HG03432 (cell line): ENCODE measurements around the gene ZNF277.

ENCODE experiments used
- ATAC-seq: cut with Tn5 transposase; IDR thresholded peaks from one replicate; pipeline ENCODE4 v1.9.1; 2021; ENCODE audit warnings: mild to moderate bottlenecking, moderate library complexity; ENCODE audit not compliant: unreplicated experiment

Gene ZNF277

GRCh38 chr7:112338786-112339185 is 132.3 kb downstream of the ZNF277 start:
- no peak for ATAC-seq

DNA sequence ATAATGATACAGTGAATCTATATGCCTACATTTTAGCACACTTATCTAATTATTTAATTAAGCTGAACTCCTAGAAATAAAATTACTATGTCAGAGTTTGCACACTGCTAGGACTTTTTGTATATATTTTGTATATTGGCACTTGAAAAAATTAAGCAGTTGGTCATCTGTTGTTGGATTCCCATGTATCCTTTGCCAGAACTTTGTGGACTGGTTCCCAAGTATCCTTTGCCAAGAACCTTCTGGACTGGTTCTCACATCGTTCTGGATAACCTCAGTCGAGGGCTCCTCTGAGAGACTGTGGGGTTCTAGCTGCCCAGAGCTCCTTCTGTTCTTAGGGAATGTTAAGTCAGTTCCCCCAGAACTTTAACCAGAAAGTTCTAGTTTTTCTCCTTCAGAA is 135.0 kb downstream of the ZNF277 start:
- no peak for ATAC-seq

DNA sequence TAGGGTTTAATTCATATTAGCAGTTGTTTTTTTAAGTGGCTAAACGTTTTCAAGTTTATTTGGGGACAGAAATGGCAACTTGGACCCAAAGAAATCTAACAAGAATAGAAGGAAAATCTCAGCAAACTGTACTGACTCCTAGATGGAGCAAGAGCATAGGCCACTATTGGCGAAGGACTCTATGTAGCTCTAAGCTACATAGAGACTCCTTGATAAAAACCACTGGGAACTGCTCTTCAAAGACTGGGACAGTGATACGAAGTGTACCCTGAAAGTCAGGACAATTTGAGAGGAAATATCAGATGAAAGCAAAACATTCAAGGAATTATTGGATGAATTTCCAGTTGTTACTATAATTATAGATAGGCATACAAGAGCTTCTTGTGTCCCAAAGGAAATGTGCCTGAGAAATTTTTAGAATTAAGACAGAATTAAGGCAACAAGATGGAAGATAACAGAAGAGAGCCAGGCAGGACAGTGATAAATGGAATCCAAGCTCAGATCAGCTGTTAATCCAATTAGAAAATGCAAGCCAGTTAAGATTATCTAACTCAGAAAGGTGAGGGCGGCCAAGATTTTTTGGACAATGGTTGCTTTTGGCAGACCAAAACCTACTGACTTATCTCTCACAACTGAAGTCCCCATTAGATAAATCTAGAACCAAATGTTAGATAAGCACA is 140.0 kb downstream of the ZNF277 start:
- ATAC-seq = no peak

- ATAC-seq = no peak
Observed at GRCh38 chr7:112347088-112347487, 140.6 kb downstream of the ZNF277 start.

DNA sequence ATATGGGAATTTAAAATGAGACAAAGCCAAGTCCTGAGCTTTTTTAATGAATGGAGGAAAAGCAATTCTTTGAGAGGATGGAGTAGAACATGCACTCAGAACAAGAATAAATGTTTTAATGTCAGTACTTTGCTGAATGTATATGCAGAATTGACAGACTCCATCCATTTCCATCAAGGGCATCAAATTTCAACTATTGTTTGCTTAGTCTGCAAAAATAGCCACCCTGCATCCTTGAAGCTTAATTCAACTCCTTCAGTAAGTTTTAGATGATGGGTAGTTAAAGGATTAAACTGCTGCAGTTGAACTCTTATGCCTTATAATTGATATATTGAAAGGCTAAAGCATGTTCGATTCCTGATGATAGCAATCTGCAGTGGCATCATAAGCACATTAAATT is 144.1 kb downstream of the ZNF277 start:
- ATAC-seq = no peak

GRCh38 chr7:112356596-112356995 is 150.1 kb downstream of the ZNF277 start:
- ATAC-seq = no peak

GRCh38 chr7:112357136-112357535 is 150.6 kb downstream of the ZNF277 start:
- no peak for ATAC-seq

- ATAC-seq = no peak
Observed at GRCh38 chr7:112358513-112358912, 152.0 kb downstream of the ZNF277 start.

- no peak for ATAC-seq
Observed at GRCh38 chr7:112359086-112359485, 152.6 kb downstream of the ZNF277 start.

GRCh38 chr7:112360681-112361080 is 154.2 kb downstream of the ZNF277 start:
- ATAC-seq = no peak

DNA sequence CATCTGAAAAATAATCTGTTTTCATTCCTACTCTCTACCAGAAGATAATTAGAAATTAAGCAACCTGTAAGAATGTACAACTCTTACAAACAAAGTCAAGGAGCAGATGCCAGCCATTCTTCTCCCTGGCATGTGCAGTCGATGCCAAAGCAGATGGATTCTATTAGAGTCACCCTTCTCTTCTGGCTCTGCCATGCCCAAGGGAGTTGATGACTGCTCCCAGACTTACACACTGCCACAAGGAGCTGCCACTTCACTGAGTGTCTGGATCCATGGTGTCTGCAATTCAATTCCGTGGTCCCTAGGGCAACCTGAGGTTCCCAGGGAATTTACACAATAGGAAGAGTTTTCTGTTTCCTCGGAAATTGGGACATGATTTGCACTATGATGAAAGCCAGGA is 154.7 kb downstream of the ZNF277 start:
- ATAC-seq = no peak

DNA sequence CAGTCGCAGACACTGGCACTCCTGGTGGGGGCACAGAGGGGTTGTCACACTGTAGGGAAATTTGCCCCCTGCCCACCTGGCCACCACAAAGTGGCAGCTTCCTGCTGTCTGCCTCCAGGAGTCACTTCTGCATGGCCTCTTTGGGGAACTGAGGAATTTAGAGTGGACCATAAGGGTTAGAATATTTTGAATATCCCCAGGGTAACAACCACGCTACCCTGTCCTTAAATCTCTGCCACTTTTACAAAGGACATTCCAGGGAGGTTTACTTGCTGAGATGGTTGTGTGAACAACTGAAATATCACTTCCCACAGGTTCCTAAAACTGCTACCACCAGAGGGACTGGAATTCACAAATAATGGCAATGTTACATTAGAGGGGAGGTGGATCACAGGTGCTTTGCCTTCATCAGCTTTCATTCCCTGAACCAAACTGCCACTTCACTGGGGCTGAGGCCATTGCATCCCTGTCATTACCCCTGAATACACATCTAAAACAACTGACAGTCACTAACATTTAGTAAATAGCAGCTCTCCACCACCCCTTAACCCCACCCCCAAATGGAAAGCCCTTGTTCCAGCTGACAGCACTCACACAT is 155.7 kb downstream of the ZNF277 start:
- ATAC-seq = no peak

DNA sequence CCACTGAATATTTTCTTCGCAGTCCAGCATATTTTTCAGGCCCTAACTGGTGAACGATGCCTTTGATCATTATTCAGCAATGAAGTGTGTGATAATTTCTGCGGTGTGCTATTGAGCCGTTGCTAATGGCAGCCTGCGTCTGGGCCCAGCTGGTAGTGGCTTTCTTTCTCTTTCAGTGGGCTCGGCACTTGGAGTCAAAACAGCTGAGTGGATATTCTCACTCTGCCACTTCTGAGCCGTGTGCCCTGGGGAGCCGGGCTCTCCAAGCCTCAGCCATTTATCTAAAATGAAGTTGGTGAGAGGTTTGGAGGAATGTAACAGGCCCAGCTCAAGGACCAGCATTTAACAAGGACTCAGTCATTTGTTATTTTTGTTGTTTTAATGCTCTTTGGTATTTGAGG is 156.2 kb downstream of the ZNF277 start:
- no peak for ATAC-seq

- ATAC-seq = no peak
Observed at GRCh38 chr7:112364388-112364787, 157.9 kb downstream of the ZNF277 start.

- ATAC-seq = no peak
Observed at GRCh38 chr7:112365551-112365950, 159.1 kb downstream of the ZNF277 start.

GRCh38 chr7:112366886-112367285 is 160.4 kb downstream of the ZNF277 start:
- ATAC-seq = no peak

DNA sequence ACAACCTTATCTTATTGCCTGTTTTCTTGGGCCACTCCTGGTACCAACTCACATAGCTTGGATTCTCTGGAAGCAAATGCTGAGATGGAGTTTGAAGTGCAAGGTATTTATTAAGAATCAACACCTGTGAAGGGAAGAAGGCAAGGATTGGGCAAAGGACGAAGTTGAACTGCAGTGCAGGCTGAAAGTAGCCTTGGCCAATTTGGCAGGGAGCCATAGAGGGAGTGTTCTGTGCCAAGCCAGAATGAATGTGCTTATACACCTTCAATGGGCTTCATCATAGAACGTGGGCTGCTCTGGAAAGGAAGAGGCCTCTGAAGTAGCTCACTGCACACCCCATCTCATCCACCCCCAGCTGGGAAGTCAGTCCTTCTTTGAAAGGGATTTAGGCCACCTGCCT is 163.9 kb downstream of the ZNF277 start:
- no peak for ATAC-seq

DNA sequence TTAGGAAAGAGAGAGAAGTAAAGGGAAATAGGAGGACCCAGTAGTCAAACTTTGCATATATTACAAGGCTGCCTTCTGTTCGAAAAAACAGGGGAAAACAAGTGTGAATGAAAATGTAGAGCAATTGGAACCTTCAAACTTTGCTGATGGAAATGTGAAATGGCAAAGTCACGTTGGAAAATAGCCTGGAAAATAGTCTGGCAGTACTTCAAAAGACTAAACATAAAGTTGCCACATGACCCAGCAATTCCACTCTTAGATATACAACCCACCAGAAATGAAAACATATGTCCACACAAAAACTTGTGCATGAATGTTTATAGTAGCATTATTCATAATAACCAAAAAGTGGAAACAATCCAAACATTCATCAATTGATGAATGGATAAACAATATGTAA is 165.2 kb downstream of the ZNF277 start:
- no peak for ATAC-seq

- no peak for ATAC-seq
Observed at GRCh38 chr7:112372101-112372500, 165.6 kb downstream of the ZNF277 start.

DNA sequence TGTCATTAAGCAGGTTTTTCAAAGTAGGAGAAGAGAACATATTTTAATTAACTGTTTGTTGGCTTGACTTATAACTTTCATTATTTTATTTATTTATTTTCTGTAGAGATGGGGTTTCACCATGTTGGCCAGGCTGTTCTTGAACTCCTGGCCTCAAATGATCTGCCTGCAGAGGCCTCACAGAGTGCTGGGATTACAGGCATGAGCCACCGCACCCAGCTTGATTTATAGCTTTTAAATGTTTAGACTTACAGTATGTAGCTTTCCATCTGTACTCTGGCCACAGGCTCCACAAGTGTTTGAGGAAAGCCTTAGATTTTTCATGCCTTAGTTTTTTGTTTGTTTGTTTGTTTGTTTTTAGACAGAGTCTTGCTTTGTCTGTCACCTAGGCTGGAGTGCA is 171.1 kb downstream of the ZNF277 start:
- ATAC-seq = no peak

DNA sequence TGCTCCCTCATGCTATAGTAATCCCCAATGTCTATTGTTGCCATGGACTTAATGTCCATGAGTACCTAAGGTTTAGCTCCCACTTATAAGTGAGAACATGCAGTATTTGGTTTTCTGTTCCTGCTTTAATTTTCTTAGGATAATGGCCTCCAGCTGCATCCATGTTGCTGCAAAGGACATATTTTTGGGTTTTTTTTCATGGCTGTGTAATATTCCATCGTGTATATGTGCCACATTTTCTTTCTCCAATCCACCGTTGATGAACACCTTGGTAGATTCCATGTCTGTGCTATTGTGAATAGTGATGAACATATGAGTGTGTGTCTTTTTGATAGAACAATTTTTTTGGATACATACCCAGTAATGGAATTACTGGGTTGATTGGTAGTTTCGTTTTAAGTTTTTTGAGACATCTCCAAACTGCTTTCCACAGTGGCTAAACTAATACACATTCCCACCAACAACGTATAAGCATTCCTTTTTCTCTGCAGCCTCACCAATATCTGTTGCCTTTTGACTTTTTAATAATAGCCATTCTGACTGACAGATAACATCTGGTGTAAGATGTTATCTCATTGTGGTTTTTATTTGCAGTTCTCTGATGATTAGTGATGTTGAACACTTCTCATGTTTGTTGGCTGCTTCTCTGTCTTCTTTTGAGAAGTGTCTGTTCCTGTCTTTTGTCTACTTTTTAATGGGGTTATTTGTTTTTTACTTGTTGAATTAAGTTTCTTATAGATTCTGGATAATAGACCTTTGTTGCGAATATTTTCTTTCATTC is 175.0 kb downstream of the ZNF277 start:
- no peak for ATAC-seq
